Measurements from ENCODE around the gene OTP.

The OTP gene

GRCh38 chr5:77637998-77638762 lies at the start of gene OTP:
OTP (minus strand) TSS chr5:77638713; CDS start chr5:77638549, 164 bp downstream.
- no peak for DNase-seq (ENCODE audit: low spot score)
- no peak for TF ChIP-seq CTCF (IDR thresholded peaks at IDR 0.05; ENCODE audit: extremely low read depth, missing control alignments)

- TF ChIP-seq CTCF (IDR thresholded peaks at IDR 0.05; ENCODE audit: extremely low read depth, missing control alignments) = no peak
- DNase-seq (ENCODE audit: low spot score) = no peak
These were observed 44.7 kb upstream of the OTP start for GRCh38 chr5:77683171-77683732.

- no peak for DNase-seq (ENCODE audit: low spot score)
- no peak for TF ChIP-seq CTCF (IDR thresholded peaks at IDR 0.05; ENCODE audit: extremely low read depth, missing control alignments)
These were observed 32.0 kb upstream of the OTP start for GRCh38 chr5:77670526-77670925.

GRCh38 chr5:77669677-77670076 lies 31.2 kb upstream of the OTP start:
- no peak for DNase-seq (ENCODE audit: low spot score)
- no peak for TF ChIP-seq CTCF (IDR thresholded peaks at IDR 0.05; ENCODE audit: extremely low read depth, missing control alignments)

GRCh38 chr5:77663090-77663863 lies 24.8 kb upstream of the OTP start:
- DNase-seq (ENCODE audit: low spot score) = no peak
- TF ChIP-seq CTCF (IDR thresholded peaks at IDR 0.05; ENCODE audit: extremely low read depth, missing control alignments) = no peak

GRCh38 chr5:77662635-77663034 lies 24.1 kb upstream of the OTP start:
- DNase-seq (ENCODE audit: low spot score) = no peak

More at GRCh38 chr5:77662635-77663034, 24.1 kb upstream of the OTP start:
- no peak for TF ChIP-seq CTCF (IDR thresholded peaks at IDR 0.05; ENCODE audit: extremely low read depth, missing control alignments)
